Stimulated activated CD4-positive, alpha-beta T cell treated with anti-CD3 and anti-CD28 coated beads, Interleukin-1b, Interleukin-23, amount 100 ng/mL, for 48 hours (primary cell): ENCODE results near the gene GATA5.

ENCODE experiments used
- DNase-seq: peaks from one replicate; pipeline ENCODE4 v3.0.0-alpha.2; 2020

Gene GATA5

DNA sequence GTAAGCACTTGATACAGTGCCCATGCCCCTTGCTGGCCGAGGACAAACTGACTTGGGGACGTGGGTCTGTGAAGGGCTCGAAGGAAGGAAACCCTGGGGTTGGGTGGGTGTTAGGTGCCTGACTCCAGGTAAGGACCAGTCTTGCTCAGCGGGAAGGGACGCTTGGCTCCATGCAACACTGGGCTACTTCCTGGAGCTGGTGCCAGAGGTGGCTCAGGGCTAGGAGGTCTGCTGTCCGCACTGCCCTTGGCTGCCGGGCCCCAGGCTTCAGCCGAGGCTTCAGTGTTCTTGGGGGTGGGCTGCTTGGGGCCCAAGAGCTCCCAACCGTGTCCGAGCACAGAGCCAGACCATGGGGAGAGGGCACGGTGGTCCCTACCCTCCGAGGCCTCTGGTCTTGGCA is 5.3 kb downstream of the GATA5 start:
- DNase-seq: no peak

DNA sequence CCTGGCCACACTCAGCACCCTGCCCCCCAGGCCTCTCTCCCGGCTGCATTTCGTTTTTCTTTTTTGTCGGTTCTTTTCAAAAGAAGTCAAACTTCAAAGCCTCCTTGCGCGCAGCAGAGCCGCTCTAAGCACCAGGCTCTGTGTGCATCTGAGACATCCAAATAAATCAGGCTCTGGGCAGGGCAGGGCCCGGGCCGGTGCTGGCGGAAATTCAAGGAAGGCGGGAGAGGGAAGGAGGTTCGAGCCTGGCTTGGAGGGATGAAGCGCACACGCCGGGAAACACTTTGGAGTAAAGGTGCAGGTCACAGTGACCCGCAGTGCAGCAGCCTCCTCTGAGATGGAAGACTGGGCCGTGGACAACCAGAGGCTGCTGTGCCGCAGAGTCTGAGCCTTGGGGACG is 5.8 kb downstream of the GATA5 start:
- no peak for DNase-seq

DNA sequence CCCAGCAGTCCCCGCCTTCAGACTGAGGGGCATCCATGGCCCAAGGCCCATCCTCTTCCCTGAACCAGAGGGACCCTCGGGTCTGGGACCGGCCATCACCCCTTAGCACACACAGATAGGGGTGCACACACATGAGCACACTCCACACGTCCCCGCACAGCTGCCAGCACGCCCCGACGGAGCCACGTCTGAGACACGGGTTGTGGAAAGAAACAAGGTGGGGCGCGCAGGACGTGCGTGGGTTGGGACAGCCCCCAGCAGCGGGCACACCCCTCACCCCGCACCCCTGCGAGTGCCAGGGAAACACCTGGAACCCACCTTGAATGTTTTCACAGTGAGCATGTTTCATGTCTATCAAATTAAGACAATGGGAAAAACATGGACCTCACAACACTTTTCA is 6.4 kb downstream of the GATA5 start:
- no peak for DNase-seq

DNA sequence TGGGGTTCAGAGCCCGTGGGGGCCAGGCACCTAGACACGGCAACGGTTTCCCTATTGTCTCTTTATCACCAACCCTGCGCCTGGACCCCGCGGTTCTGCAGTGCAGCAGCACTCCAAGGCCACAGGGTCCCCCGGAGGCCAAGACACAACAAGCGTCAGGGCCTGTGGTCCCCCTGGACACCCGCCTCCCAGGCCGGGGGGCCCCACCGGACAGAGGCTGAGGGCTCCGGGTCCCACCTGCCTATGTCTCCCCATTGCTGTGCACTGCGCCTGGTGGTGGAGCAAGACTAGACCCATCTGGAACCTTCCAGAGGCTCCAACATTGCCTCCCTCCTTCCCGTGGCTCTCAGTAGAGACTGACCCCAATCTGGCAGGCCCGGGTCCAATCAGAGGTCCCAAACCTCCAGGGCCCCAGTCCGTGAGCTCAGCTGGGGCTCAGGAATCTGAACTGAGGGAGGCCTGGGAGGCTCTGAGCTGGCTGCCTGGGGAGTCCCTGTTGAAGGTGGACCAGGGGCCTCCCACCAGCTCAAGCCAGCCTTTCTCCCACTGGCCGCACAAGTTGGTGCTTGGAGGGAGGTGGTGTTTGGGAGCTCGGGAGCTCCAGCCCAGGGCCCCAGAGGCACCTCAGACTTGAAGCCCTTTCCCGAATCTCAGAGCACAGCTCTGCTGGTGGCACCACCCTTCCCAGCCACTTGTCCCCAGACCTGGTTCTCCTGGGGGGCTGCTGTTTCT is 8.8 kb downstream of the GATA5 start:
- no peak for DNase-seq

DNA sequence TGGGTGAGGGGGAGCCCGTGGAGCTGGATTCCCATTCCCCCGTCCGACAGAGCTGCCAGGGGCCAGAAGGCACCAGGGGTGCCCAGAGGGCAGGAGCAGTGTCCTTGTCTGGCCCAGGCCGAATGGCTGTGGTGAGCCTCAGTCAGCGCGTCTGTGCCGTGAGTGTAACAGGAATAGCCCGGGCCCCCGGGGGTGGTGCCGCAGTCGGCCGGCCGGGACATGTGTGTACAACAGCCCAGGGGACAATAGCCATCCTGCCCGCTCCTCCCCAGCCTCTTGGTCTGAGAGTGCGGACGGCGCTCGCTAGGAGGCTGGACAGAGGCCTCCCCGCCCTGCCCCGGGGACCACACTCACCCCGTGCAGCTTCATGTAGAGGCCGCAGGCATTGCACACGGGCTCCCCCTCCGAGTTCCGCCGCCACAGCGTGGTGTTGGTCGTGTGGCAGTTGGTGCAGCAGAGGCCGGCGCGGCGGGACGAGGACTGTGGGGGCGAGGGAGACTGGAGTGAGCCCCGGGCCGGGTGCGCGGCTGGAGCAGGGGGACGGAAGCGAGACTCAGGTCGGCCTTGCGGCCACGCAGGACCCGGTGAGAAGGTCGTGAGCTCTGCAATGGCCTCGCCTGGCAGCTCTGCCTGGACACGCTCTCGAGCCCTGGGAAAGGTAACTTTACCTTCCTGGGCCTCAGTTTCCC is 9.6 kb downstream of the GATA5 start:
- no peak for DNase-seq

DNA sequence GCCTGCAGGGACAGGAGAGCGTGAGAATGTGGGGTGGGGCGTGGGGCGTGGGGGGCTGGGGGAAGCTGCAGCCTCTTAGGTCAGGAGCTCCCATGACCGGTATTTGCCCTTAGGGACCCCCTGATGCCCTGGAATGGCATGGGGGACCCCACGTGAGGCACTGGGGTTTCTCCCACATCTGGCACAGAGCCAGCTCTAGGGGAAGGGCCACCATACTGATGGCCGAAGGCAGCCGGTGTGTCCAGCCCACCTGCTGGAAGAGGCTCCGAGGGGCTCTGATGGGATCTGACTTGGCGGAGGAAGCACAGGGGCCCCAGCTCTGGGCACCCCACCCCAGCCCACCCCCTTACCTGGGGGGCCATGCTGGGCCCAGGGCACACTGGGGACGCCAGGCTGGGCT is 10.8 kb downstream of the GATA5 start:
- DNase-seq: no peak

DNA sequence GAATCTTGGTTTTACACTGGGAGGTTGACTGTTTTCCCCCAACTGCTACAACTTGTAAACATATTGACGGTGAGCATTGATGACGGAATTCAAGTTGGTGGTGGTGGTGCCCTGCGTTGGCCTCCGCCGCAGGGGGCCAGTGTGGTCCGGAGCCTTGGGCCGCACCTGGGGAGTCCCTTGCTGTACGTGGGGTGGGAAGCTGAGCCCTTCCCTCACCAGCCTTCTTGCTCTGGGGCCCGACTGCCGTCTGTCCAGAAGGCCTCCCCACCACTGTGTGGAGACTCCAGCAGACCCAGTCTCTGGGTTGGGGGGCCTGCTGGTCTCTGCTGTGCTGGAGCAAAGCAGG is 11.4 kb downstream of the GATA5 start:
- no peak for DNase-seq

DNA sequence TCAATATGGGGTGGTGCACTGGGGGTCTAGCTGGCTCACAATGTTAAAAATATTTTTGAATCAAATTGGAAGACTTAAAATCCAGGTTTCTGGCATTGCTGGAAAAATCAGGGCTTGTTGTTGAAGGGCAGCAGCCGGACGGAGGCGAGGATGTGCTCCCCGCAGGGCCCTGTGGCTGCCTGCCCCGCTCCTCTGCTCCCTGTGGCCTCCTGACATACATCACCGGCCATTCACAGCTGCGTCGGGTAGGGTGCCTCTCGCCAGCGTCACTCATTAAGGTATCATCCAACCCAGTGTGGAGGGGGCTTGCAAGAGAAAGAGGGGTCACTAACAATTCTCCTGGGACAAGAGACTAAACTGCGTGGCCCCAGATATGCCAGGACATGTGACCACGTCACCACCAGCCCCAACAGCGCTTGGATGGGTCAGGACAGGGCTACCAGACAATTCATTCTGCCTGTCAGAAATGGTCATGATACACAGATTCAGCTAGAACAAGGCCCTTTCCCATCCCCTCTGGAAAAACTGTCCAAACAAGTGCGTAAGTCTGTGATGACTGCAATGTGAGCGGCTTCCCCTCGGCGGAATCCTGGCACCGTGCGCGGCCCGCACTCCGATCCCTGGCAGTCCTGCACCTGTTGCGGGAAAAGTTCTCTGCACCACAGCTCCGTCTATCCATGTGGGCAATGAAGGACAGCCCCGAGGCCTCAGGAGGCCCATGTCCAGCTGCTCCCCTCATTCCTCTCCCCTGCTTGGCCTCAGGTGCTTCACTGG is 12.0 kb downstream of the GATA5 start:
- DNase-seq: no peak

DNA sequence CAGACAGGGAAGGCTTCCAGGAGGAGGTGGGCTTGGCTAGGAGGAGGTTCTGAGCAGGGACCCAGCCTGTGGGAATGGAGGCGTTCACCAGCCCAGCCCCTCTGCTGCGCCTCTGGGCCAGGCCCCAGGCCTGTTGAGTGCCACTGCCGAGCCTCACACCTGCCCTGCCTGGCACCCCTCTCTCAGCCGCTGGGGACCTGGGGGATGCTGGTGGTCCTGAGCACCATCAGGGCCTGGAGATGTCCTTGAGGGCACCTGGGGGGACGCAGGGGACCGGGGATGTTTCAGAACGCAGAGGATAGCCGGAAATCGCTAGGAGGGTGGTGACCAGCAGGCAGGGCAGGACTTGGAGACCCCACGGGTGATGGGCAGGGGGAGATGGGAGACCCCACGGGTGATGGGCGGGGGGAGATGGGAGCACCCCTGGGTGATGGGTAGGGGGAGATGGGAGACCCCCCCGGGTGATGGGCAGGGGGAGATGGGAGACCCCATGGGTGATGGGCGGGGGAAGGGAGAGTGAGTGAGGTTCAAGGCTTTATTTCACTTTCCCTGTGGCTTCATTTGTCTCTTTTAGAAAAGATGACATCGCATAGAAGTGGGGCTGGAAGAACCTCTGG is 12.7 kb downstream of the GATA5 start:
- no peak for DNase-seq

DNA sequence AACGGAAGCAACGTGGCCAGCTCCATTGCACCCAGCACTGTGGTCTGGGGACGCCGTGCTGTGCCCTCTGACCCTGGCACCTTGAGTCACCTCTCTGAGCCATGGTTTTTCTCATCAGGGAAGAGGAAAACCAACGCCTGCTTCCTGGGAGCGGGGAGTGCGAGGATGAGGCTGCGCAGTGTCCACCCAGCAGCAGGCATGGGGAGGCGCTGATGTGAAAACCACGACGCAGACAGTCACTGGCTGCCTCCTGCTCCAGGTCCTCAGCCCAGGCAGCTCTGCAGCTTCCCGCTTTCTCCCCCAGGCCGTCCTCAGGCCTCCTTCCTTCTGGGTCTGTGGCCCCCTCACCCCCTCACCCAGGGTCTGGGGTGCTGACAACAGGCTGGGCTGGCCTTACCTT is 14.0 kb downstream of the GATA5 start:
- DNase-seq: no peak

DNA sequence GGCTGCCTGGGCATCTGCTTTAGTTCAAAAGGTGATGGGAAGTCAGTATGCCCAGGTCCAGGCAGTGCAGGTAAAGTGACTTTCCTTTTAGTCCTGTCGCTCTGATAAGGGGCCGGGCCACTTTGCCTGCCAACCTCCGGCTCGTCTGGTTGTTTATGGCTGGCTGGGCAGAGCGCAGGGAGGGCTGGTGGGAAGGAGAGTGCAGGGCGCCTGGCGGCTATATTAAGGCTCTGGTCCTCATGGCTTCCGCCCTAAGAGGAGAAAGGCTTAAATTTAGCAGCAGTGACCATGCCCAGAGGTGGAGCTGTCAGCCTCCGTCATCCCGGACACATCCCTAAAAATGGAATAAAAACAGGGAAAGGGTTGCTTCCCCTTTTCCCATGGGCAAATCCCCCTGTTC is 14.6 kb downstream of the GATA5 start:
- no peak for DNase-seq

DNA sequence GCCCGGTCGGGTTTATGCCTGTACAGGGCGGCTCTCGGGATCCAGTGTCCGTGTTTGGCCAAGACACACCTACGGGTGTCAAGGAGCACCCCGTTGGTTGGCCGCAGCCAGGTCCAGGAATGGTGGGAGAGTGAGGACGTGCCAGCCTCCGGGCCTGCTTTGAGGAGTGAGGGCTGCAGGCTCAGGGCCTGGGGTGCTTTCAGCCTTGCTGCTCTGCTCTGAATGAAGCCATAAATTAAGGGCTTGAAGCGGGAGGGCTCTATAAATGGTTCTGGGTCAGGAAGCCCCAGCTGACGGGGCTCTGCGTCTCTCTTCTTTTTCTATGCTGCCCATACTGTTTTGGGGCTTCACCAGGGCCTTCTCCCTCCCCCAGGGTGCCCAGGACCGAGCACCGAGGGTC is 15.1 kb downstream of the GATA5 start:
- no peak for DNase-seq

DNA sequence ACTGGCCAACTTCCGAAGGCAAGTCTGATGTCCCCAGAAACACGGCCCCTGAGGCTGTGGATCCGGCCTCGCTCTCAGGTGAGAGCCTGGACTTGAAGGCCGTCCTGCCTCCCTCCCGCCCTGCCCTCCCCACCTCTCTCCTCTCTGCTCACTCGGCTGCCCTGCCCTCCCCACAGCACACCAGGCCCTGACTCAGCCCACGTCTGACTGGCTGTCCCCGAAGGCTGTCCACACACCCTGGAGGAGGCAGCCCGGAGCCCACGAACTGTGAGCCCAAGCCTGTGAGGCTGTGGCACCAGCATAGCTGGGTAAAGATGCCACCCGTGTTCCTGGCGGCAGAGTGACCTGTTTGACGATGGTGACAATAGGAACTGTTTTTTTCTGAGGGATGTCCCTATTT is 16.3 kb downstream of the GATA5 start:
- no peak for DNase-seq

DNA sequence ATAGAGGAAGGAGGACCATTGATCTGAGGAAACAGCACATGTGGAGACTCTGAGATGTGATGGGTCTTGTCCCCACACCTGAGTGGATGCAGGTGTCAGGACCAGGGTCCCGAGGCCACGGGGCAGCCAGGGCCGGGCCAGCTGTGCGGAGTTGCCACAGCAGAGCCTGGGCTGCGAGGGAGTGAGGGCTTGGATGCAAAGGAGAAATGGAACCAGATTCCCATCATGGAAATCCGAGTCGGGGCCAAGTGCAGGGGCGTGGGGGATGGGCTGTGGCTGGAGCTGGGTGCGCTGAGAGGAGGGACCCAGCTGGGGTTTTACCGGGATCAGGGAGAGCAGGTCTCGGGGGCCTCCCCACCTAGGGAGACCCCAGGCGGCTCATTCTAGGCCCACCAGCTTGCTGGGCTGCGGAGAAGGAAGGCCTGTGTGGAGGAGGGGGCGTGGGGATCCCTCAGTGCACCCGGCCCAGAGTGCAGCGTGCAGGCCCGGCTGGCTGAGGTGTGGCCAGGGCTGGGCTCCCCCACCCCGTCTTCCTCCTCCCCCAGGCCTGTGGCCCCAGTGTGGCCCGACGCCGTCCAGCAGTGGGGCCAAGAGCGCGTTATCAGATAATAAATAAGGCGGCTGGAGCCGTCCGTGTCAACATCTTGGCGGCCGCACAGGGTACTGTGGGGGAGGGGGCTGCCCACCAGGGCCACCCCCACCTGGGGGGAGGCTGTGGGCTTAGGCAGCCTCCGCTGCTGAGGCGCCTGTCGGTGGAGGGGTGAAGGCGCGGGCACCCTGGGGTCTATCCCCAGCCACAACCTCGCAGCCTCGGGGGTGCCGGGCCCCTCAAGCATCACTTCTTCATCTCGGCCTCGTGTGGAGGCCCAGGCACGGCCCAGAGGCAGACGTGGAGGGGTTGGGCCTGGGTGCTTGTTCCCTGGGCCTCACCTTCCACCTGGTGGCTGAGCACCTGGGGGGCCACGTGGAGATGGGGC is 17.2 kb downstream of the GATA5 start:
- DNase-seq: no peak

DNA sequence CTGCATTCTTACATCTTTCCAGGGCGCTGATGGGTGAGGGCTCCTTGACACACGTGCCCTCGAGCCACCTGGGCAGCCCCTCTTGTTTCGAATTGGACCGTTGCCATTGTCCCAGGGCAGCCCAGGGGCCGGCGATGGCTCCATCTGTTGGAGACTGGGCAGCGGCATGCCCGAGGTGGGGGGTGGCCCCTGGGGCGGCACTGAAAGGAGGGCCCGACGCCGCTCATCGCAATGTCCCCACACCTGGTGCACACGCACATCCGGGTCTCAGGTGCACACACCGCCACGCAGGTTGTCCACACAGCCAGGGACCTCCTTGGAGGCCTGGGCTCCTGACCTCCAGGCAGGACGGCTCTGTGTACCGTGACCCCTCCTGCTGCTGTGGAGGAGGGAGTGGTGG is 18.0 kb downstream of the GATA5 start:
- no peak for DNase-seq

DNA sequence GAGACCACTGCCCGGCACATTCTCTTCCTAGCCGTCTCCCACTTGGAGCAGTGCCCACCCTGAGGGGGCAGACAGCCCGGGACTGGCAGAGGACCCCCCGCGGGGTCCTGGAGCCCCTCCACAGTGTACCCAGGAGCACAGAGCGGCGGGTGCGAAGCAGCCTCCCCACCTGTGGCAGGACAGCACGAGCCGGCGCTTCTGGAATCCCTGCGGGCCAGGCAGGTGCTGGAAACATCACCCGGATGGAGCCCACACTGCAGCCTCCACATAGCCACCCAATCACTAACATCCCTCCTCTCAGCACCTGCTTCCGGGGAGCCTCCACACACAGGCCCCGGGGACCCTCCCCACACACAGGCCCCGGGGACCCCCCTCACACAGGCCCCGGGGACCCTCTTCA is 18.7 kb downstream of the GATA5 start:
- DNase-seq: no peak

DNA sequence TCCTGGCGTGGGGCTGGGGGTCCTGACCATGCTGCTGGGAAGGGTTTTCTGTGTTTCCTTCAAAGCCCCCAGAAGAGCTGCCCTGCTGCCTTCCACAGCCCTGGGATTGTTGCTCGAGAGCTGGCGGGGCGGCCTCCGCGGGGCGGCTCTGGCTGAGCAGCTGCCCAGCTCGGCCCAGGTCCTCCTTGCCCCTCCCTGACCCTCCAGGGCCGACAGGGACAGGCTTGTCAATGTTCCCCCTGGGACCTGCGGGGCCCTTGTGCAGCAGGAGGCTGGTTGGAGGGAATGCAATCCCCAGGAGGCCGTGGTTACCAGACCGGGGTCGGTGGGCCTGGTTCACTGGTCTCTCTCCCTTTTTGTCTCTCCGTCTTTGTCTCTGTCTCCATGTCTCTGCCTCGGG is 19.9 kb downstream of the GATA5 start:
- DNase-seq: no peak

DNA sequence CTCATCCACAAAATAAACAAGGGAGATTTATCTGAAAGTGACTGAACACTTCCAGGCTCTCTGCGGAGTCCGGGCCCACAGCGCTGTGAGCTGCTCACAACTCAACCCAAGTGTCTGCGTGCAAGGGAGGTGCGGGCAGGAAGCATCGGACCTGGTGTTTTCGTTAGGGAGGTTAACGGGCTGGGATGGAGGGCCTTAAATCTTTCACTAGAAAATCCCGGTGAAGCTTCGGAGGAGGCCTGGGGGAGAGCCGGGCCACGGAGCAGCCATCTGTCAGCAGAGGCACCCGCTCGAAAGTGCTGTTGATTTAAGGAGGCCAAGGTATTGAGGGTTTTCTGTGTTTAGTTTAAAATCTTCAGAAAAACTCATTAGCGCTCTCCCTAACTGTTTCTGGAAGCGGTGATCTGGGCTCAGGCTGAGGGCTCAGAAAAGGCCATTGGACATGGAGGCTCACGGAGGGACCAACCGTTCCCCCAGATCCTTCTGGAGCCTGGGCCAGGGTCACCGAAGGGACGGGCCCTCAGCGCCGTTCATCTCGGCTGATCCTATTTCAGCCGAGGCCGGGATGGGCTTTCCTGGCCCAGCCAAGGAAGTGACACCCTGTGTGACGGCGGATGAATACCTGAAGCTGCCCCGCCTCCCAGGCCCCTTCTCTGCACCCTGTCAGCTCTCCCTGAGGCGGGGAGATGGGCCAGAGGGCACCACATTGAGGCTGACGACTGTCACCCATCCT is 20.7 kb downstream of the GATA5 start:
- no peak for DNase-seq

DNA sequence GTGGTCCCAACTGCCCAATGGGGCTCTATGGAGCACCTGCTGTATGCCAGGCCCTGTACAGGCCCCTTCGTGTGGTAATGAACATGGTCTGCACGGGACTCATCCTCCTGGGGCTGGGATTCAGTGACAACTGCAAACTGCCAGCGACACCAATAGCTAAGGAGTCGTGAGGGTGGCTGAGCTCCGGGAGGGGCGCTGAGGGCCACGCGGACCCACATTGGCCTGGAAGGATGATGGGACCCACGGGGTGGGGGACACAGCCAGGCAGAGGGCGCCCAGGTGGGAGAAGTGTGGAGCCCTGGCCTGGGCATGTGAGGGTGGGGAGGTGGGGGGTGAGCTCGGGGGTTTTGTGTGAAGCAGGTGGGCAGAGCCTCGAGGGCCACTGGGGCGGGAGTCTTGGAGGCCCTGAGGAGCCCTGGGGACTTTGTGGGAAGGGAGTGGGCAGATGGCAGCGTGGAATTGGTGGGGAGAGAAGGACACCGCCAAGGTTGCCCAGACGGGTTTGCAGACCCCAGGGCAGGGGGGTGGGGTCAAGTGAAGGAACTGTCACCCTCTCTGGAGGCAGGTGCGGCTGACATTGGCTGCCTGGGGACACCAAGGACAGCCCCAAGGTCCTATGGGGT is 22.5 kb downstream of the GATA5 start:
- DNase-seq: no peak

DNA sequence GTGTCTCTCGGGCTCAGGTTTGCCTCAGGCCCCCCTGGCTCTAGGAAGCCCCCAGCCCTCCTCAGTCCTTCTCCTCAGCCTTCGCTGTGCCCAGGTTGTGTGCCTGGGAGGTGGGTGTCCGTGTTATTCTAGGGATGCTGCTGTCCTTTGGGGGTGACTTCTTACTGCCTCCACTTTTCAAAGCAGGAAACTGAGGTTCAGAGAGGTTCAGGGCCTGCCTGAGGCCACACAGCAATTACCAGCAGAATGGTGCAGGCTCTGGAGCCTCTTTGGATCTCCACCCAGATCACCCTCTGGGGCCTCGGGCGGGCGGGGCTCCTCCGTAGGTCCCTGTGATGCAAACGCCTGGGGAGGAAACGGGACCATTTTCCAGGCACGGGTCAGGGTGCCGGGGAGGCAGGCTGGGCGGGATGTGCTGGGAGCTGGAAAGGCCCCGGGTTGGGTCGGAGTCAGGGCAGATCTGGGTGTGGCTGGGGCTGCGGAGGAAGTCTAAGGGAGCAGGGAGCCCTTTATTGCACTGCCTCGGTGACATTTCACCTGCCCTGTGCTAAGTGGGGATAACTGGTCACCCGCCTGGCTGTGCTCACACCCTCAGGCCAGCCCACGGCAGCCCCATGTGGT is 23.2 kb downstream of the GATA5 start:
- DNase-seq: no peak

DNA sequence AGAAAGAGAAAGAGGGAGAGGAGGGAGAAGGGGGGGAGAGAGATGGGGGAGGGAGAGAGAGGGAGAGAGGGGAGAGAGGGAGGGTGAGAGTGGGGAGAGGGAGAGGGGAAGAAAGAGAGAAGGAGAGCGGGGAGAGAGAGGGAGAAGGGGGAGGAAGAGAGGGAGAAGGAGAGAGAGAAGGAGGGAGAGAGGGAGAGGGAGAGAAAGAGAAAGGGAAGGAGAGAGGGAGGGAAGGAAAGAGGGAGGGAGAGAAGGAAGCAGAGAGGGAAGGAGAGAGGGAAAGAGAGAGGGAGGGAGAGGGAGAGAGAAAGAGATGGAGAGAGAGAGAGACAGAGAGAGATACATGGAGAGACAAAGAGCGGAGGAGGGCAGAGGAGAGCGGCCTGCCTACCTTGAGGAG is 23.8 kb downstream of the GATA5 start:
- DNase-seq: no peak
